Fibroblast of skin of back (primary cell): ENCODE results near the gene POU2F2.

ENCODE experiments used
- DNase-seq: peaks from one replicate; pipeline ENCODE4 v3.0.0-alpha.2; 2013

Gene POU2F2

GRCh38 chr19:42078538-42079275, 53.5 kb downstream of the POU2F2 start:
- DNase-seq = no peak

- DNase-seq = no peak
Observed at GRCh38 chr19:42078058-42078457, 54.2 kb downstream of the POU2F2 start.

- DNase-seq = no peak
Observed at GRCh38 chr19:42076380-42076944, 55.8 kb downstream of the POU2F2 start.

GRCh38 chr19:42075616-42076379, 56.4 kb downstream of the POU2F2 start, which contains the start of gene ZNF574:
ZNF574 (plus strand) TSS chr19:42076166; CDS start chr19:42078607, 2,441 bp downstream.
- DNase-seq = peak; percentile 100

- no peak for DNase-seq
Observed at GRCh38 chr19:42075364-42075615, 57.0 kb downstream of the POU2F2 start.

- peak; percentile 20 for DNase-seq
Observed at GRCh38 chr19:42074513-42075363, 57.5 kb downstream of the POU2F2 start.

GRCh38 chr19:42071247-42071646, 61.0 kb downstream of the POU2F2 start:
- no peak for DNase-seq

- no peak for DNase-seq
Observed at GRCh38 chr19:42069619-42070351, 62.5 kb downstream of the POU2F2 start, which contains the start of gene GRIK5. GRIK5 (minus strand) TSS chr19:42070206; CDS start chr19:42065770, 4,436 bp downstream.

GRCh38 chr19:42068756-42069571, 63.3 kb downstream of the POU2F2 start:
- DNase-seq = no peak

GRCh38 chr19:42068361-42068755, 63.9 kb downstream of the POU2F2 start:
- DNase-seq = no peak

GRCh38 chr19:42067315-42067888, 64.8 kb downstream of the POU2F2 start:
- DNase-seq = no peak

- DNase-seq = peak; percentile 37
Observed at GRCh38 chr19:42066075-42066754, 66.0 kb downstream of the POU2F2 start.

- no peak for DNase-seq
Observed at GRCh38 chr19:42065511-42065910, 66.7 kb downstream of the POU2F2 start.

GRCh38 chr19:42065051-42065450, 67.2 kb downstream of the POU2F2 start:
- no peak for DNase-seq

GRCh38 chr19:42064432-42064831, 67.8 kb downstream of the POU2F2 start:
- no peak for DNase-seq

- DNase-seq = no peak
Observed at GRCh38 chr19:42062381-42062780, 69.9 kb downstream of the POU2F2 start.

GRCh38 chr19:42060117-42060516, 72.1 kb downstream of the POU2F2 start:
- no peak for DNase-seq

- DNase-seq = no peak
Observed at GRCh38 chr19:42059196-42059595, 73.0 kb downstream of the POU2F2 start.

GRCh38 chr19:42057846-42058245, 74.4 kb downstream of the POU2F2 start:
- no peak for DNase-seq

- no peak for DNase-seq
Observed at GRCh38 chr19:42054205-42054604, 78.0 kb downstream of the POU2F2 start.
